HCT116 (cell line): Measurements from ENCODE around the gene DCHS2. TPM values are rescaled to one million over a fixed set of nuclear protein-coding genes. Genes with fewer than 3 reads are reported as not detected.

Experiments
- ATAC-seq: fragments of 200-7000 bp; cut with Tn5 transposase; 2 replicates; pipeline ENCODE4 v1.9.1; 2020; ENCODE audit warnings: mild to moderate bottlenecking, moderate library complexity
- BruUV-seq: library from RNA; stranded (reverse); fragments of 400-500 nt; replicated peaks from 2 replicates; lab custom pipeline; 2021; lab: Mats Ljungman, UMichigan
- CTCF ChIA-PET: fragments of 300-600 bp; sonication (Branson Sonifier 250); formaldehyde crosslinking; loops from one replicate; lab custom pipeline; 2021; ENCODE audit warnings: antibody characterized with exemption; lab: Charles Lee
- POLR2A ChIA-PET: fragments of 300-600, 350-600 bp; sonication (Branson Sonifier 250); formaldehyde crosslinking; loops from one replicate; lab custom pipeline; 2021; ENCODE audit warnings: antibody characterized with exemption; lab: Charles Lee
- RAD21 ChIA-PET, 2 experiments: fragments of 300-600 bp; sonication (Branson Sonifier 250); formaldehyde crosslinking; loops; one replicate each; lab custom pipeline; 2023; ENCODE audit warnings: low total read pairs in 2 of 2; ENCODE audit not compliant: uncharacterized antibody in 2 of 2, unreplicated experiment in 2 of 2, low non-redundant PET in 1 of 2; lab: Charles Lee
- DNase-seq: peaks from one replicate; pipeline ENCODE4 v3.0.0-alpha.2; 2010; ENCODE audit warnings: low read depth, low spot score
- H2AFZ ChIP-seq: fragments of 200-600 bp; shearing (Covaris generic), sonication (generic); 2 replicates; pipeline ENCODE4 v1.6.1; 2017; ENCODE audit warnings: low read depth, mixed run types, mixed read lengths, antibody characterized with exemption, low read length; ENCODE audit not compliant: poor library complexity, severe bottlenecking
- H3K27ac ChIP-seq: 2 replicates; pipeline ENCODE4 v1.5.1; 2012; ENCODE audit warnings: low read depth, low read length
- H3K27me3 ChIP-seq: fragments of 200-600 bp; sonication (generic); 2 replicates; pipeline ENCODE4 v1.6.1; 2016; ENCODE audit warnings: mixed run types, low read length, mixed read lengths; ENCODE audit not compliant: insufficient read depth
- H3K36me3 ChIP-seq, 2 experiments: fragments of 200-500 bp in 1 of 2; fragments of 200-600 bp in 1 of 2; sonication (Bioruptor generic) in 1 of 2; sonication (generic) in 1 of 2; 2 replicates each; pipeline versions ENCODE4 v1.5.1 to v1.6.1; 2014 to 2016; ENCODE audit warnings: low read length in 2 of 2, inconsistent platforms in 1 of 2, mixed read lengths in 1 of 2, mixed run types in 1 of 2; ENCODE audit not compliant: insufficient read depth in 2 of 2, control insufficient read depth in 1 of 2
- H3K4me1 ChIP-seq, 2 experiments: fragments of 200-600 bp in 1 of 2; sonication (generic) in 1 of 2; 2 replicates each; pipeline versions ENCODE4 v1.5.1 to v1.6.1; 2012 to 2017; ENCODE audit warnings: low read length in 2 of 2, inconsistent platforms in 1 of 2, mild to moderate bottlenecking in 1 of 2, mixed read lengths in 1 of 2, mixed run types in 1 of 2, moderate library complexity in 1 of 2; ENCODE audit not compliant: insufficient read depth in 2 of 2, control insufficient read depth in 1 of 2
- H3K4me2 ChIP-seq: fragments of 200-600 bp; sonication (generic); 2 replicates; pipeline ENCODE4 v1.6.1; 2017; ENCODE audit warnings: mixed run types, low read length, mixed read lengths
- H3K4me3 ChIP-seq, 2 experiments: fragments of 200-600 bp in 1 of 2; sonication (generic) in 1 of 2; replicated peaks in 1 of 2; 2 replicates each; pipeline ENCODE4 v1.5.1; 2011 to 2016; ENCODE audit warnings: low read length in 2 of 2, control low read depth in 1 of 2, low read depth in 1 of 2, mild to moderate bottlenecking in 1 of 2, mixed read lengths in 1 of 2, mixed run types in 1 of 2
- H3K79me2 ChIP-seq: fragments of 200-600 bp; sonication (generic); 2 replicates; pipeline ENCODE4 v1.6.1; 2017; ENCODE audit warnings: mild to moderate bottlenecking, mixed run types, low read length, moderate library complexity, mixed read lengths; ENCODE audit not compliant: insufficient read depth
- H3K9ac ChIP-seq: fragments of 200-600 bp; sonication (generic); 2 replicates; pipeline ENCODE4 v1.6.1; 2016; ENCODE audit warnings: low read length, mixed read lengths
- H3K9me2 ChIP-seq: fragments of 200-600 bp; sonication (generic), shearing (Covaris generic); 2 replicates; pipeline ENCODE4 v1.6.1; 2017; ENCODE audit warnings: mixed run types, mild to moderate bottlenecking, moderate library complexity; ENCODE audit not compliant: insufficient read depth
- H3K9me3 ChIP-seq, 2 experiments: fragments of 200-500 bp in 1 of 2; fragments of 200-600 bp in 1 of 2; sonication (Bioruptor generic) in 1 of 2; sonication (generic) in 1 of 2; 2 replicates each; pipeline ENCODE4 v1.6.1; 2014 to 2017; ENCODE audit warnings: low read length in 2 of 2, mixed read lengths in 2 of 2, inconsistent platforms in 1 of 2, low read depth in 1 of 2, mild to moderate bottlenecking in 1 of 2, mixed run types in 1 of 2, moderate library complexity in 1 of 2; ENCODE audit not compliant: control insufficient read depth in 1 of 2, insufficient read depth in 1 of 2
- H4K20me1 ChIP-seq: fragments of 200-600 bp; sonication (generic), shearing (Covaris generic); 2 replicates; pipeline ENCODE4 v1.6.1; 2017; ENCODE audit warnings: mixed run types, mild to moderate bottlenecking, moderate library complexity; ENCODE audit not compliant: insufficient read depth
- ATF3 ChIP-seq: IDR thresholded peaks from 2 replicates; pipeline ENCODE4 v1.6.1; 2012
- CBX3 ChIP-seq: IDR thresholded peaks from 2 replicates; pipeline ENCODE4 v1.6.1; 2012; ENCODE audit warnings: low read depth
- CEBPB ChIP-seq: IDR thresholded peaks from 2 replicates; pipeline ENCODE4 v1.6.1; 2012; ENCODE audit warnings: low read depth
- CTCF ChIP-seq, 3 experiments: fragments of 200-600 bp in 1 of 3; sonication (generic) in 1 of 3; IDR thresholded peaks in 2 of 3; conservative IDR thresholded peaks in 1 of 3; 2 replicates each; pipeline ENCODE4 v1.5.1; 2012 to 2017; ENCODE audit warnings: low read depth in 2 of 3, low read length in 2 of 3, antibody characterized with exemption in 1 of 3, borderline replicate concordance in 1 of 3, control low read depth in 1 of 3, mild to moderate bottlenecking in 1 of 3, mixed read lengths in 1 of 3, mixed run types in 1 of 3, moderate library complexity in 1 of 3; ENCODE audit not compliant: insufficient read depth in 1 of 3
- EGR1 ChIP-seq: IDR thresholded peaks from 2 replicates; pipeline ENCODE4 v1.6.1; 2012; ENCODE audit warnings: low read depth
- ELF1 ChIP-seq: IDR thresholded peaks from 2 replicates; pipeline ENCODE4 v1.6.1; 2012; ENCODE audit warnings: low read depth, borderline replicate concordance
- EZH2 ChIP-seq: fragments of 200-600 bp; sonication (generic); IDR thresholded peaks from 2 replicates; pipeline ENCODE4 v1.6.1; 2017; ENCODE audit warnings: antibody characterized with exemption, mixed run types
- EZH2phosphoT487 ChIP-seq: fragments of 200-600 bp; IDR thresholded peaks from 2 replicates; pipeline ENCODE4 v1.6.1; 2018; ENCODE audit warnings: antibody characterized with exemption, borderline replicate concordance
- FOSL1 ChIP-seq: IDR thresholded peaks from 2 replicates; pipeline ENCODE4 v1.6.1; 2012; ENCODE audit warnings: low read depth
- JUND ChIP-seq: IDR thresholded peaks from 2 replicates; pipeline ENCODE4 v1.6.1; 2012
- MAX ChIP-seq: IDR thresholded peaks from 2 replicates; pipeline ENCODE4 v1.6.1; 2012
- POLR2A ChIP-seq: IDR thresholded peaks from 2 replicates; pipeline ENCODE4 v1.7.0; 2011; ENCODE audit warnings: borderline replicate concordance; ENCODE audit not compliant: insufficient read depth, insufficient read length; ENCODE audit errors: extremely low read depth
- POLR2AphosphoS5 ChIP-seq: IDR thresholded peaks from 2 replicates; pipeline ENCODE4 v1.6.1; 2011; ENCODE audit warnings: mild to moderate bottlenecking, low read depth, low read length, moderate library complexity
- REST ChIP-seq: IDR thresholded peaks from 2 replicates; pipeline ENCODE4 v1.6.1; 2012; ENCODE audit warnings: low read depth
- SIN3A ChIP-seq: IDR thresholded peaks from 2 replicates; pipeline ENCODE4 v1.6.1; 2012; ENCODE audit warnings: low read depth
- SP1 ChIP-seq: IDR thresholded peaks from 2 replicates; pipeline ENCODE4 v1.6.1; 2012; ENCODE audit warnings: low read depth
- SRF ChIP-seq: IDR thresholded peaks from 2 replicates; pipeline ENCODE4 v1.6.1; 2012; ENCODE audit warnings: low read depth
- TCF7L2 ChIP-seq: IDR thresholded peaks from 2 replicates; pipeline ENCODE4 v1.7.0; 2011; ENCODE audit warnings: borderline replicate concordance, inconsistent platforms; ENCODE audit not compliant: insufficient read depth, insufficient read length; ENCODE audit errors: extremely low read depth
- YY1 ChIP-seq: IDR thresholded peaks from 2 replicates; pipeline ENCODE4 v1.6.1; 2011; ENCODE audit warnings: low read length, low read depth, moderate library complexity, mild to moderate bottlenecking; ENCODE audit not compliant: insufficient replicate concordance; ENCODE audit errors: extremely low read depth
- ZBTB33 ChIP-seq: IDR thresholded peaks from 2 replicates; pipeline ENCODE4 v1.6.1; 2011; ENCODE audit warnings: mild to moderate bottlenecking, low read length, moderate library complexity; ENCODE audit not compliant: insufficient replicate concordance; ENCODE audit errors: extremely low read depth
- intact Hi-C: fragments of 100-400 bp; cut with micrococcal nuclease; formaldehyde crosslinking; loops from 2 replicates; pipeline ENCODE4 v1.10.0; 2022
- total RNA-seq: library from RNA; stranded (reverse); gene quantifications from one replicate; pipeline ENCODE4 v1.2.1, GENCODE V29; 2021; ENCODE audit not compliant: unreplicated experiment

DCHS2 gene
- total RNA-seq, 1 experiment from 2014 or later: 0.05 TPM

GRCh38 chr4:154429176-154429575, 62.4 kb downstream of the DCHS2 start:
- no peaks in the 10 kb centered on the region for H3K4me1 ChIP-seq
- H3K27me3 ChIP-seq: no peaks in the 10 kb centered on the region
- H2AFZ ChIP-seq: no peak overlapping the region
- no peak for TF ChIP-seq EGR1
- TF ChIP-seq ZBTB33: no peak
- TF ChIP-seq SRF: no peak
- no peak for TF ChIP-seq EZH2phosphoT487
- no peak for TF ChIP-seq SP1
- no peak for TF ChIP-seq FOSL1
- TF ChIP-seq REST: no peak
- no peak for TF ChIP-seq MAX
- no peak for TF ChIP-seq ELF1
- no peak for TF ChIP-seq POLR2A
- TF ChIP-seq SIN3A: no peak
- TF ChIP-seq YY1: no peak
- no peak for TF ChIP-seq TCF7L2
- TF ChIP-seq CEBPB: no peak
- TF ChIP-seq CTCF (IDR thresholded peaks at IDR 0.05 in 2 of 3, conservative IDR thresholded peaks at IDR 0.05 in 1 of 3; ENCODE audit: borderline replicate concordance in 1 of 3, insufficient read depth in 1 of 3, low read depth in 2 of 3, low read length in 2 of 3): no peak
- no peak for TF ChIP-seq ATF3
- no peak for TF ChIP-seq CBX3
- no peak for TF ChIP-seq POLR2AphosphoS5
- no peak for TF ChIP-seq EZH2
- TF ChIP-seq JUND: no peak
- no peaks in the 10 kb centered on the region for H3K79me2 ChIP-seq
- no peaks in the 10 kb centered on the region for H3K9me2 ChIP-seq
- H3K4me3 ChIP-seq: no peak overlapping the region
- DNase-seq (no peak), ATAC-seq (no peak)
- POLR2A ChIA-PET: no interaction called here
- CTCF ChIA-PET: no interaction called here
- H3K36me3 ChIP-seq: no peaks in the 10 kb centered on the region
- H4K20me1 ChIP-seq: no peaks in the 10 kb centered on the region
- no peak overlapping the region for H3K27ac ChIP-seq
- intact Hi-C loops: no loop called here
- no TSS peak for BruUV-seq
- RAD21 ChIA-PET: no interaction called here
- H3K4me2 ChIP-seq: no peak overlapping the region
- no peak overlapping the region for H3K9ac ChIP-seq
- H3K9me3 ChIP-seq: no peaks in the 10 kb centered on the region
